Activated CD4-positive, CD25-positive, alpha-beta regulatory T cell treated with anti-CD3 and anti-CD28 coated beads, Interleukin-2, amount 50 U/mL, for 16 hours (primary cell): ENCODE results near the gene SEPTIN5.
"Not testable (repeated sequence)": the region's sequence is repeated elsewhere in the genome, so short reads cannot be mapped to it uniquely, and the experiment has no call there.

ENCODE experiments used
- DNase-seq: peaks from one replicate; pipeline ENCODE4 v3.0.0-alpha.2; 2020; ENCODE audit warnings: low read depth, low spot score

Gene SEPTIN5

GRCh38 chr22:19680911-19681862 lies 33.1 kb upstream of the SEPTIN5 start:
- DNase-seq: no peak

GRCh38 chr22:19681863-19682245 lies 32.4 kb upstream of the SEPTIN5 start:
- DNase-seq: no peak

GRCh38 chr22:19686946-19687345 lies 27.4 kb upstream of the SEPTIN5 start:
- no peak for DNase-seq

GRCh38 chr22:19687561-19688300 lies 26.6 kb upstream of the SEPTIN5 start:
- no peak for DNase-seq

GRCh38 chr22:19688301-19689290 lies 25.7 kb upstream of the SEPTIN5 start:
- no peak for DNase-seq

- no peak for DNase-seq
These were observed 24.9 kb upstream of the SEPTIN5 start for GRCh38 chr22:19689408-19689807.

GRCh38 chr22:19691007-19691720 lies 23.1 kb upstream of the SEPTIN5 start:
- no peak for DNase-seq

- no peak for DNase-seq
These were observed 22.5 kb upstream of the SEPTIN5 start for GRCh38 chr22:19691721-19692341.

- DNase-seq: no peak
These were observed 20.7 kb upstream of the SEPTIN5 start for GRCh38 chr22:19693581-19693980.

GRCh38 chr22:19693981-19694670 lies 20.2 kb upstream of the SEPTIN5 start:
- no peak for DNase-seq

- DNase-seq: no peak
These were observed 19.6 kb upstream of the SEPTIN5 start for GRCh38 chr22:19694696-19695095.

GRCh38 chr22:19696504-19697276 lies 17.6 kb upstream of the SEPTIN5 start:
- DNase-seq: no peak

GRCh38 chr22:19697871-19698270 lies 16.4 kb upstream of the SEPTIN5 start:
- not testable (repeated sequence) for DNase-seq

GRCh38 chr22:19700790-19701419 lies 13.4 kb upstream of the SEPTIN5 start:
- no peak for DNase-seq

GRCh38 chr22:19701420-19702145 lies 12.7 kb upstream of the SEPTIN5 start:
- no peak for DNase-seq

- no peak for DNase-seq
These were observed 10.4 kb upstream of the SEPTIN5 start for GRCh38 chr22:19703869-19704268.

GRCh38 chr22:19704355-19705015 lies 9.8 kb upstream of the SEPTIN5 start:
- DNase-seq: no peak
